ENCODE measurements around the gene KRT16.
"Not testable (repeated sequence)": the region's sequence is repeated elsewhere in the genome, so short reads cannot be mapped to it uniquely, and the experiment has no call there.

- TF ChIP-seq CTCF (optimal IDR thresholded peaks at IDR 0.05 in 1 of 3, IDR thresholded peaks at IDR 0.05 in 1 of 3, conservative IDR thresholded peaks at IDR 0.05 in 1 of 3; ENCODE audit: extremely low read depth in 1 of 3, insufficient read depth in 2 of 3, low read length in 3 of 3); EZH2 (IDR thresholded peaks at IDR 0.05; ENCODE audit: low read length): not testable (repeated sequence)
Measured at GRCh38 chr17:41619927-41620582, 7.5 kb upstream of the KRT16 start.
